Stimulated activated CD4-positive, alpha-beta T cell treated with anti-CD3 and anti-CD28 coated beads, Interleukin-1b, Interleukin-23, amount 100 ng/mL, for 24 hours (primary cell): Measurements from ENCODE around the gene WASHC3.
"Not testable (repeated sequence)": the region's sequence is repeated elsewhere in the genome, so short reads cannot be mapped to it uniquely, and the experiment has no call there.

ENCODE experiments used
- DNase-seq, 4 experiments: peaks; one replicate each; pipeline ENCODE4 v3.0.0-alpha.2; 2020; ENCODE audit warnings: low read depth in 4 of 4, low spot score in 1 of 4

WASHC3 gene

GRCh38 chr12:102051431-102051965 is 10.3 kb downstream of the WASHC3 start:
- no peak for DNase-seq

- DNase-seq: no peak
Observed at GRCh38 chr12:102050660-102051430, 10.9 kb downstream of the WASHC3 start.

DNA sequence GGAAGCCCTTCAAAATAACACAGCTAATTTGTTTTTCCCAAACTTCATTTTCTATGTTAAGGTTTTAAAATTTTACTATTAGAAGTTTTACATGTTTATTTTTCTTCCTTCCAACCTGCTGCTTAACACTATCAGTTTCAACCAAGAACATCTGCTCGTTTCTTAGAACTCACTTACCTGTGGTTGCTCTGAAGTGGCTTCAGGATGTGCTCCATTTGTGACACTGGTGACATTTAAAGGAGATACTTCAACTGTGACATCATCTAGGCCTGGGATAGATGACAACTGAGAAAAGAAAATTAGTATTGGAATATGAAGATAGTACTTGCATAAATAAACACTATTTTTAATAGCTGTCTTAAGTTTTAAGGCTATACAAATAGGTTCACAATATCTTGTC is 17.9 kb downstream of the WASHC3 start:
- DNase-seq: no peak

DNA sequence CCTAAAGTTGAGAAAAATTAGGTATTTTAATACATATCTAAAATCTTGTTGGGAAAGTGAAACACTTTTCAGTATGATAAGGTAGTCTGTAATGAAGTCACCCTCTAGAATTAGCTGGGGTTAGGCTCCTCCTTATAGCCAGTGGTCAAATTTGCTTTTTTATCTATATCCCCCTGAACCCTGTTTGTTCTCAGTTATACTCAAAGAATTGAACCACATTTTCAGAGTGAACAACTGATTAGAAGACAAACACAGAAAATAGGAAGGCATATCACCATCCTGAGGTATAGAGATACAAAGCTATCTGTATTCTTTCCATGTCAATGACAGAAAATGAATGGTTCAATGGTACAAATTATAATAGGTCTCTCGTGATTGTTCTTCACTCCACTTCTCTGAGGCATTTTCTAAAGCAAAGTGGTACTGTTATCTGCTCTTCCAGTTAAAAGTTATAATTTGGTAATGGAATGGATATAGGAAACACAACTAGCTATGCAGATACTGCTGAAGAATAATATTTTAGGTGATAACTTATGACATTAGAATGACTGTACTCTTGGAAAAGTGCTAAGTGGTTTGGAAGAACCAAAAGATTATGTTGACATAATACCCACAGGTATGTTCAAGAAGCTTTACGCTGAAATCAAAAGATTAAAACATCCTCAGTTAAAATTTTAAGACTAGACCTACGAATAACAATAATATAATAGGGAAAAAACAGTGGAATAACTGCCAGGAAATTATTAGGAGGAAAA is 27.6 kb downstream of the WASHC3 start:
- DNase-seq: no peak

DNA sequence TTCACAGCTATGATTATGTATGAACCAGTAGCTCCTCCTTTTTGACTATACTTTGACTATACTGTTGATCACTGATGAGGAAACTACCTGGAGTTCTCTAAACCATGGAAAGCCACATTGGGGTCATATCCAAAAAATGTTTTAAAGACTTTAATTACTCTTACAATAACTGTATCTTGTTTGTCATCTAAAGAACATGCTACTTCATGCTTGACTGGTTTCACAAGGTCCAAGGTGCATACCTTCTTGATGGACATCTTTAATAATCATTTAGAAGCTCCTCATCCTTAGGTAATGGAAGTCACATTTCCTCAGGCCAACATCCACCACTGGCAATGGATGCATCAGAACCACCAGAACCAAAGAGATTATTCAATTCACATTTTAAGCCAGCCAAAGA is 29.9 kb downstream of the WASHC3 start:
- no peak for DNase-seq

GRCh38 chr12:102029141-102029540 is 32.6 kb downstream of the WASHC3 start:
- DNase-seq: no peak

- DNase-seq: no peak
Observed at GRCh38 chr12:102026728-102027127, 35.1 kb downstream of the WASHC3 start.

- DNase-seq: no peak
Observed at GRCh38 chr12:102024765-102025164, 37.0 kb downstream of the WASHC3 start.

- no peak for DNase-seq
Observed at GRCh38 chr12:102023343-102023930, 38.4 kb downstream of the WASHC3 start.

GRCh38 chr12:102022286-102022685 is 39.5 kb downstream of the WASHC3 start:
- DNase-seq: no peak

GRCh38 chr12:102021540-102022246 is 40.1 kb downstream of the WASHC3 start:
- DNase-seq: no peak

DNA sequence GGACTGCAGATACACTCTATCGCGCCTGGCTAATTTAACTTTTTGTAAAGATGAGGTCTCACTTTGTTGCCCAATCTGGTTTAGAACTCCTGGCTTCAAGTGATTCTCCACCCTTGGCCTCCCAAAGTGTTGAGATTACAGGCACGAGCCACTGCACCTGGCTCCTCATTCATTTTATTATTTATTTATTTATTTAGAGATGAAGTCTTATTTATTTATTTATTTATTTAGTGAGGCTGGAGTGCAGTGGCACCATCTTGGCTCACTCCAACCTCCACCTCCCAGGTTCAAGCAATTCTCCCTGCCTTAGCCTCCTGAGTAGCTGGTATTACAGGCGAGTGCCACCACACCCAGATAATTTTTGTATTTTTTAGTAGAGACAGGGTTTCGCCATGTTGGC is 43.2 kb downstream of the WASHC3 start:
- DNase-seq: not testable (repeated sequence)

- DNase-seq: no peak
Observed at GRCh38 chr12:102016472-102016871, 45.3 kb downstream of the WASHC3 start.

GRCh38 chr12:102010265-102010994 is 51.4 kb downstream of the WASHC3 start:
- DNase-seq: no peak

DNA sequence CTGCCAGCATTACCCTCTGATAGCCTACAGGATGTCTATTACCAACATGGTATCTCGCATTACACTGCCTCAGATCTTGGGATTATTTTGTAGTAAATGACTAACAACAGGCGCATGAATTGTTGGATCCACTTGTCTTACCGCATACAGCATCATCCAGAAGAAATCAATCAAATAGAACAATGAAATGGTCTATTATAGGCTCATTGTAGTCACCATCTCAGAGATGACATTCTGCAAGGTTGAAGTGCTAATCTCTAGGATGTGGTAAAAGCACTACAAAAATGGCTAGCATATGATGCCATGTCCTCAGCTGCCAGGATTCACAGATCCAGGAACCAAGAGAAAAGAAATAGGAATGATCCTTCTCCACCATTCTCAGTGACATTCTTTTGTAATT is 52.0 kb downstream of the WASHC3 start:
- no peak for DNase-seq

GRCh38 chr12:102008615-102009126 is 53.1 kb downstream of the WASHC3 start:
- no peak for DNase-seq

- DNase-seq: no peak
Observed at GRCh38 chr12:102005256-102005655, 56.5 kb downstream of the WASHC3 start.

- DNase-seq: no peak
Observed at GRCh38 chr12:101997102-101997501, 64.7 kb downstream of the WASHC3 start.

- DNase-seq: no peak
Observed at GRCh38 chr12:101995684-101996083, 66.1 kb downstream of the WASHC3 start.

- no peak for DNase-seq
Observed at GRCh38 chr12:101992091-101992490, 69.7 kb downstream of the WASHC3 start.
